COLO668 (cell line): Measurements from ENCODE around the gene SPATA21.
A peak's percentile ranks its signal among the peaks of the same experiment; 100 is the strongest.

Experiments used
- DNase-seq: peaks from one replicate; lab custom pipeline; 2025; ENCODE audit not compliant: unreplicated experiment; lab: John Stamatoyannopoulos, UW

Gene SPATA21

DNA sequence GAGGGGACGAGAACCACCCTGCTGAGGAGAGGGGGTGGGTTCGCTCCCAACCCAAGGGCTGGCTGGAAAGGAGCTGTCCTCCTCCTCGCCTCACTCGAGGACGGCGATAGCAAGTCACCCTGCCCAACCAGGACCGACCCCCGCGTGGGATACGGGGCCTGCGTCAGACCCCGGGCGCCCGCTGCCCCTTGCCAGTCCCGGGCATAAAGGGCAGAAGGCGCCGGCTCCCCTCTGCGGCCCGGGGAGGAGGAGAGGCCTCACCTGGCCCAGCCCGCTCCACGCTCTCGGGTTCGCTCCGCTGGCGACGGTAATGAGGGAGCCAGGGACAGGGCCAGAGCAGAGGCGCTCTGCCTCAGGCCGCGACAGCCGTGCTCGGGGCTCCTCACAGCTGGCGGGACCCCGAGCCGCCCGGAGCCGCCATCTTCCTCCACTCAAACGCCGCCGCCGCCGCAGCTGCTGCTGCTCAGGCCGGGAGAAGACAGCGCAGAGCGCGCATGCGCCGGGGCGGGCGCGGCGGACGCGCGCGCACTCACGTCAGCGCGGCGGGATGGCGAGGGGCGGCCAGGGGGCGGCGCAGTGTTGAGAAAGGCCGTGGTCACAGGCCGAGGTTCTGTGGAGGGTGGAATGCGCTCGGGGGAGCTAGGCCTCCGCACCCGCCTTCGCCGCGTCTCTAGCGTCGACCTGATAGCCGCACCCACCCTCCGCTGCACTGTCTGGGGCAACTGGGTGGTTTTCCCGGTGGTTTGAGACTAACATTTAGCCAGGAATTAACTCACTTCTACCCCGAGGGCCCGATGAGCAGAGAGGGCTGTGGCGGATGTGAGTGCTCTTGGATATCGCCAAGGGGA is 85.0 kb downstream of the SPATA21 start, which contains the start of gene FBXO42:
FBXO42 (minus strand) TSS at position 487 of the 848 bp plus-strand sequence. CDS start 37,062 bp downstream, outside the sequence.
- peak; percentile 99 for DNase-seq

DNA sequence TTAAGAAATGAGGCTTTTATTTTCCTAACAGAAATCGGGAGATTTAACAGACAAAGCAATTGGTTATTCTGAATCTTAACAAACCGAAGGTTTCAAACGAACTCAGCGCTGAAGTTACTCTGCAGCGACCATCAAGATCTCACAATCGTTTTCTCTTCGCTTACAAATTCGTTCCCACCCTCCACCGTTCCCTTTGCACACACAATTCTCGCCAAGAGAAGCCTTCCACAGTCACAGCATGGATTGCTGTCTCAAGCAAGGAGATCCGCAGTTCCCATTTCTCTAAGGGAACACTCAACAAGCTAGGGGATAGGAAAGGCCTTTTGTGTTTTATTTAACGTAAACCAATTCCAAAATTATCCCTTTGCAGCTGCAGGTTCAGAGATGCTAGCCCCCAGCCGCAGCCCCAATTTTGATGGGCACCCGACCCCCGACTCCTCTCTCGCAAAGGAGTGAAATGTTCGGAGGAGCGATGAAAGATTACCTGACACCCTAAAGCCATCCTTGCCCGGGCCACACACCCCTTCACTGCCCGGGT is 85.7 kb downstream of the SPATA21 start:
- peak; percentile 44 for DNase-seq

DNA sequence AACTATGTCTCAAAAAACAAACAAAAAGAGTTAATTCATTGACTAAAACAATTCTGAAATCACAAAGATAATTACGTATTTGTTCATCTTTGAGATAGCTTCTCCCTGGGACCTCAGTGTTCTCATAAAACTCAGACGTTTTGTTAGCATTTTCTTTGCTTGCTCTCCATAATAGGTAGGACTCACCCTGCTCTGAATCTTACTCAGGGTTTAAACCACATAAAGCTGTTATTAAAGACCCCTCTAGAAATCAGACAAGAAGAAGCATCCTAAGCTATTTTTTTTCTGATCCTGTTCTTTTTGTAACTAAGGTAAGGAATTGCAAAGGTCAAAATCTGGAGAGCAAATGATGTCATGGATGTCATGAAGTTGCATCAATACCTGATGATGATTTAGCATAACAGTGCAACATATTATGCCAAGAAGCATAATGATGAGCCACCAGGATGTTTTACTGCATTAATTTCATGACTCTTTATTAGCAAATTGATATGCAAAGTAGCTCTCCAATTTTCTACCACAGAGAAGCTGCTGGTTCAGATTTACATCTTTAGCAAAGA is 87.3 kb downstream of the SPATA21 start:
- no peak for DNase-seq
